SK-N-SH treated with all-trans-retinoic acid at 6 μM for 48 hours (cell line): Measurements from ENCODE around the gene TTC31.

Experiments
- ISL1 ChIP-seq: fragments of 250-450 bp; sonication (Bioruptor Pico); IDR thresholded peaks from 2 replicates; pipeline ENCODE4 v2.1.2; 2022; ENCODE audit warnings: mild to moderate bottlenecking, moderate library complexity
- OSR1 ChIP-seq: fragments of 250-450 bp; sonication (Bioruptor Pico); IDR thresholded peaks from 2 replicates; pipeline ENCODE4 v1.8.0; 2022; ENCODE audit warnings: moderate library complexity, mild to moderate bottlenecking, inconsistent platforms
- PPARA ChIP-seq: fragments of 250-450 bp; sonication (Bioruptor Pico); IDR thresholded peaks from 2 replicates; pipeline ENCODE4 v1.5.0; 2020; ENCODE audit warnings: mild to moderate bottlenecking, borderline replicate concordance
- RARB ChIP-seq: fragments of 250-450 bp; sonication (Bioruptor Pico); IDR thresholded peaks from 2 replicates; pipeline ENCODE4 v1.8.0; 2021; ENCODE audit warnings: mild to moderate bottlenecking, moderate library complexity
- SNAI2 ChIP-seq: fragments of 250-450 bp; sonication (Bioruptor Pico); IDR thresholded peaks from 2 replicates; pipeline ENCODE4 v1.5.0; 2020; ENCODE audit warnings: mild to moderate bottlenecking, moderate library complexity
- ZC3H10 ChIP-seq: fragments of 250-450 bp; sonication (Bioruptor Pico); IDR thresholded peaks from 2 replicates; pipeline ENCODE4 v1.5.1; 2021; ENCODE audit warnings: mild to moderate bottlenecking, moderate library complexity
- ZFP3 ChIP-seq: fragments of 250-450 bp; sonication (Bioruptor Pico); IDR thresholded peaks from 2 replicates; pipeline ENCODE4 v1.5.0; 2020; ENCODE audit warnings: mild to moderate bottlenecking, moderate library complexity
- ZNF70 ChIP-seq: fragments of 450-650 bp; formaldehyde crosslinking; IDR thresholded peaks from 2 replicates; pipeline ENCODE4 v1.5.0; 2020; ENCODE audit warnings: mild to moderate bottlenecking, moderate library complexity
- TF ChIP-seq, protein P1 (sequence below): fragments of 250-450 bp; sonication (Bioruptor Pico); IDR thresholded peaks from 2 replicates; pipeline ENCODE4 v1.8.0; 2020; ENCODE audit warnings: mild to moderate bottlenecking, moderate library complexity, borderline replicate concordance
- TF ChIP-seq, protein P2 (sequence below): fragments of 250-450 bp; sonication (Bioruptor Pico); IDR thresholded peaks from 2 replicates; pipeline ENCODE4 v1.8.0; 2021; ENCODE audit warnings: low read depth, mild to moderate bottlenecking, moderate library complexity, borderline replicate concordance

DNA sequence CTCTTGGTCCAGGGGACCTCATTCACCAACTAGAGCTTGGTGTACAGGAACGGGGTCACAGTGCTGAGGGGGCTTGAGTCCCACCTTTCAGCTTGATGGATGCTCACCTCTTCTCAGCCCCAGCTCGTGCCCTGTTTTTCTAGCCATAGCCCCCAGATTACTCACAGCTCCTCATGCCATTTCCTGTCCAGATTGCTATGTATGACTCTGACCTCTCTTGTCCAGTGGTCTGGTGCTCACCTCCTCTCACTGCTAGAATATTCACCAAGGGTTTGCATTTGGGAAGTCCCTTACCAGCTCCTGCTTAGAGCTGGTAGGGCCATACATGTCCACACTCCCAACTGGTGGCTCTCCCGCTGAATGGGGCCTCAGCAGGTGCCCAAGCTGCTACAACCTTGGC is 10.7 kb downstream of the TTC31 start:
- TF ChIP-seq, protein P1, sequence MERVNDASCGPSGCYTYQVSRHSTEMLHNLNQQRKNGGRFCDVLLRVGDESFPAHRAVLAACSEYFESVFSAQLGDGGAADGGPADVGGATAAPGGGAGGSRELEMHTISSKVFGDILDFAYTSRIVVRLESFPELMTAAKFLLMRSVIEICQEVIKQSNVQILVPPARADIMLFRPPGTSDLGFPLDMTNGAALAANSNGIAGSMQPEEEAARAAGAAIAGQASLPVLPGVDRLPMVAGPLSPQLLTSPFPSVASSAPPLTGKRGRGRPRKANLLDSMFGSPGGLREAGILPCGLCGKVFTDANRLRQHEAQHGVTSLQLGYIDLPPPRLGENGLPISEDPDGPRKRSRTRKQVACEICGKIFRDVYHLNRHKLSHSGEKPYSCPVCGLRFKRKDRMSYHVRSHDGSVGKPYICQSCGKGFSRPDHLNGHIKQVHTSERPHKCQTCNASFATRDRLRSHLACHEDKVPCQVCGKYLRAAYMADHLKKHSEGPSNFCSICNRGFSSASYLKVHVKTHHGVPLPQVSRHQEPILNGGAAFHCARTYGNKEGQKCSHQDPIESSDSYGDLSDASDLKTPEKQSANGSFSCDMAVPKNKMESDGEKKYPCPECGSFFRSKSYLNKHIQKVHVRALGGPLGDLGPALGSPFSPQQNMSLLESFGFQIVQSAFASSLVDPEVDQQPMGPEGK (CRISPR knock-in tag) = no peak
- TF ChIP-seq ZC3H10 (CRISPR knock-in tag) (no peak), SNAI2 (CRISPR knock-in tag) (no peak), PPARA (CRISPR knock-in tag) (no peak), ZFP3 (no peak), ZNF70 (CRISPR knock-in tag) (no peak), OSR1 (CRISPR knock-in tag) (no peak), ISL1 (CRISPR knock-in tag) (no peak), RARB (no peak)
- TF ChIP-seq, protein P2, sequence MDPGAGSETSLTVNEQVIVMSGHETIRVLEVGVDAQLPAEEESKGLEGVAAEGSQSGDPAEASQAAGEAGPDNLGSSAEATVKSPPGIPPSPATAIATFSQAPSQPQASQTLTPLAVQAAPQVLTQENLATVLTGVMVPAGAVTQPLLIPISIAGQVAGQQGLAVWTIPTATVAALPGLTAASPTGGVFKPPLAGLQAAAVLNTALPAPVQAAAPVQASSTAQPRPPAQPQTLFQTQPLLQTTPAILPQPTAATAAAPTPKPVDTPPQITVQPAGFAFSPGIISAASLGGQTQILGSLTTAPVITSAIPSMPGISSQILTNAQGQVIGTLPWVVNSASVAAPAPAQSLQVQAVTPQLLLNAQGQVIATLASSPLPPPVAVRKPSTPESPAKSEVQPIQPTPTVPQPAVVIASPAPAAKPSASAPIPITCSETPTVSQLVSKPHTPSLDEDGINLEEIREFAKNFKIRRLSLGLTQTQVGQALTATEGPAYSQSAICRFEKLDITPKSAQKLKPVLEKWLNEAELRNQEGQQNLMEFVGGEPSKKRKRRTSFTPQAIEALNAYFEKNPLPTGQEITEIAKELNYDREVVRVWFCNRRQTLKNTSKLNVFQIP (CRISPR knock-in tag) = no peak
